ENCODE data around the gene MYRFL.

DNA sequence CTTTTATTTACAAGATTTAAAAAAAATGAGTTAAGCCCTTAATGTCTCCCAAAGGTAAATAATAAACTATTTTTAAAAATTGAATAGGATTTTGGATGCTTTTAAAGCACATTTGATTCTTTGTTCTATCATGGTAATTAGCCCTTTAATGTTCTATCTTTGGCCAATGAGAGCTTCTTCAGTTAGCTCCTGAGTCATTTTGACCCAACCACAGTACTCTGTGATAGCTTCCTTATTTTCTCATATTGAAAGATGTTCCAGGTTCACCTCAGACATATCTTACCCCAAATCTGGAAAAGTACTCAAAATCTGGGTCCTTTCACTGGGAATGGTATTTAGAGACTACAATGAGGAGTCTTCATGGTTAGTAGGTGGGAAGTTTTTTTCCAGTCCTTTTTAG, 98.0 kb downstream of the MYRFL start:
- TF ChIP-seq SMC3 (conservative IDR thresholded peaks at IDR 0.05; ENCODE audit: poor library complexity) (no peak), EP300 (conservative IDR thresholded peaks at IDR 0.05; ENCODE audit: poor library complexity, severe bottlenecking) (no peak), EZH2 (IDR thresholded peaks at IDR 0.05; ENCODE audit: borderline replicate concordance, insufficient read depth, low read length, poor library complexity, severe bottlenecking) (no peak), POLR2AphosphoS5 (IDR thresholded peaks at IDR 0.05) (no peak)
- TF ChIP-seq, protein P1, sequence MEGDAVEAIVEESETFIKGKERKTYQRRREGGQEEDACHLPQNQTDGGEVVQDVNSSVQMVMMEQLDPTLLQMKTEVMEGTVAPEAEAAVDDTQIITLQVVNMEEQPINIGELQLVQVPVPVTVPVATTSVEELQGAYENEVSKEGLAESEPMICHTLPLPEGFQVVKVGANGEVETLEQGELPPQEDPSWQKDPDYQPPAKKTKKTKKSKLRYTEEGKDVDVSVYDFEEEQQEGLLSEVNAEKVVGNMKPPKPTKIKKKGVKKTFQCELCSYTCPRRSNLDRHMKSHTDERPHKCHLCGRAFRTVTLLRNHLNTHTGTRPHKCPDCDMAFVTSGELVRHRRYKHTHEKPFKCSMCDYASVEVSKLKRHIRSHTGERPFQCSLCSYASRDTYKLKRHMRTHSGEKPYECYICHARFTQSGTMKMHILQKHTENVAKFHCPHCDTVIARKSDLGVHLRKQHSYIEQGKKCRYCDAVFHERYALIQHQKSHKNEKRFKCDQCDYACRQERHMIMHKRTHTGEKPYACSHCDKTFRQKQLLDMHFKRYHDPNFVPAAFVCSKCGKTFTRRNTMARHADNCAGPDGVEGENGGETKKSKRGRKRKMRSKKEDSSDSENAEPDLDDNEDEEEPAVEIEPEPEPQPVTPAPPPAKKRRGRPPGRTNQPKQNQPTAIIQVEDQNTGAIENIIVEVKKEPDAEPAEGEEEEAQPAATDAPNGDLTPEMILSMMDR (IDR thresholded peaks at IDR 0.05; ENCODE audit: poor library complexity, severe bottlenecking): no peak
- TF ChIP-seq, protein P2, sequence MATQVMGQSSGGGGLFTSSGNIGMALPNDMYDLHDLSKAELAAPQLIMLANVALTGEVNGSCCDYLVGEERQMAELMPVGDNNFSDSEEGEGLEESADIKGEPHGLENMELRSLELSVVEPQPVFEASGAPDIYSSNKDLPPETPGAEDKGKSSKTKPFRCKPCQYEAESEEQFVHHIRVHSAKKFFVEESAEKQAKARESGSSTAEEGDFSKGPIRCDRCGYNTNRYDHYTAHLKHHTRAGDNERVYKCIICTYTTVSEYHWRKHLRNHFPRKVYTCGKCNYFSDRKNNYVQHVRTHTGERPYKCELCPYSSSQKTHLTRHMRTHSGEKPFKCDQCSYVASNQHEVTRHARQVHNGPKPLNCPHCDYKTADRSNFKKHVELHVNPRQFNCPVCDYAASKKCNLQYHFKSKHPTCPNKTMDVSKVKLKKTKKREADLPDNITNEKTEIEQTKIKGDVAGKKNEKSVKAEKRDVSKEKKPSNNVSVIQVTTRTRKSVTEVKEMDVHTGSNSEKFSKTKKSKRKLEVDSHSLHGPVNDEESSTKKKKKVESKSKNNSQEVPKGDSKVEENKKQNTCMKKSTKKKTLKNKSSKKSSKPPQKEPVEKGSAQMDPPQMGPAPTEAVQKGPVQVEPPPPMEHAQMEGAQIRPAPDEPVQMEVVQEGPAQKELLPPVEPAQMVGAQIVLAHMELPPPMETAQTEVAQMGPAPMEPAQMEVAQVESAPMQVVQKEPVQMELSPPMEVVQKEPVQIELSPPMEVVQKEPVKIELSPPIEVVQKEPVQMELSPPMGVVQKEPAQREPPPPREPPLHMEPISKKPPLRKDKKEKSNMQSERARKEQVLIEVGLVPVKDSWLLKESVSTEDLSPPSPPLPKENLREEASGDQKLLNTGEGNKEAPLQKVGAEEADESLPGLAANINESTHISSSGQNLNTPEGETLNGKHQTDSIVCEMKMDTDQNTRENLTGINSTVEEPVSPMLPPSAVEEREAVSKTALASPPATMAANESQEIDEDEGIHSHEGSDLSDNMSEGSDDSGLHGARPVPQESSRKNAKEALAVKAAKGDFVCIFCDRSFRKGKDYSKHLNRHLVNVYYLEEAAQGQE (IDR thresholded peaks at IDR 0.05; ENCODE audit: borderline replicate concordance): no peak
